Activated T-helper 17 cell treated with anti-CD3 and anti-CD28 coated beads, Interleukin-2, amount 50 U/mL, for 72 hours (primary cell): ENCODE data around the gene GP1BB. TPM values are rescaled to one million over a fixed set of nuclear protein-coding genes. Genes with fewer than 3 reads are reported as not detected.
"Not testable (repeated sequence)": the region's sequence is repeated elsewhere in the genome, so short reads cannot be mapped to it uniquely, and the experiment has no call there.

Experiments
- ATAC-seq: fragments of 150-1000 bp; cut with Tn5 transposase; replicated peaks from 2 replicates; pipeline ENCODE4 v1.10.0; 2021; ENCODE audit warnings: mild to moderate bottlenecking, moderate library complexity
- H3K27ac Mint-ChIP-seq: one replicate; pipeline ENCODE4 v1.8.0; 2022; ENCODE audit warnings: mixed read lengths
- H3K27me3 Mint-ChIP-seq: one replicate; pipeline ENCODE4 v1.8.0; 2022; ENCODE audit warnings: mixed read lengths
- H3K36me3 Mint-ChIP-seq: one replicate; pipeline ENCODE4 v1.8.0; 2022; ENCODE audit warnings: low read depth, mild to moderate bottlenecking, mixed read lengths
- H3K4me1 Mint-ChIP-seq: one replicate; pipeline ENCODE4 v1.8.0; 2022; ENCODE audit warnings: mixed read lengths
- H3K4me3 Mint-ChIP-seq: one replicate; pipeline ENCODE4 v1.8.0; 2022; ENCODE audit warnings: mild to moderate bottlenecking, mixed read lengths
- H3K9me3 Mint-ChIP-seq: one replicate; pipeline ENCODE4 v1.8.0; 2022; ENCODE audit warnings: mixed read lengths
- total RNA-seq, 2 donors: library from RNA; stranded (reverse); gene quantifications; one replicate each; pipeline ENCODE4 v1.2.3, GENCODE V29; 2022

The GP1BB gene
- total RNA-seq, 2 donors from 2014 or later: not detected

- ATAC-seq: no peak
- no peaks in the 10 kb centered on the region for H3K4me1 Mint-ChIP-seq
- H3K36me3 Mint-ChIP-seq: no peaks in the 10 kb centered on the region
- H3K9me3 Mint-ChIP-seq: no peaks in the 10 kb centered on the region
- H3K27ac Mint-ChIP-seq: no peak overlapping the region
- no peak overlapping the region for H3K4me3 Mint-ChIP-seq
- H3K27me3 Mint-ChIP-seq: peaks cover 13% of the 10 kb centered on the region
These were observed 34.7 kb upstream of the GP1BB start for GRCh38 chr22:19688301-19689290.

- H3K4me1 Mint-ChIP-seq: no peaks in the 10 kb centered on the region
- no peak overlapping the region for H3K4me3 Mint-ChIP-seq
- H3K27me3 Mint-ChIP-seq: peaks cover 6% of the 10 kb centered on the region
- H3K9me3 Mint-ChIP-seq: no peaks in the 10 kb centered on the region
- no peak for ATAC-seq
- no peak overlapping the region for H3K27ac Mint-ChIP-seq
- no peaks in the 10 kb centered on the region for H3K36me3 Mint-ChIP-seq
These were observed 33.9 kb upstream of the GP1BB start for GRCh38 chr22:19689408-19689807.

DNA sequence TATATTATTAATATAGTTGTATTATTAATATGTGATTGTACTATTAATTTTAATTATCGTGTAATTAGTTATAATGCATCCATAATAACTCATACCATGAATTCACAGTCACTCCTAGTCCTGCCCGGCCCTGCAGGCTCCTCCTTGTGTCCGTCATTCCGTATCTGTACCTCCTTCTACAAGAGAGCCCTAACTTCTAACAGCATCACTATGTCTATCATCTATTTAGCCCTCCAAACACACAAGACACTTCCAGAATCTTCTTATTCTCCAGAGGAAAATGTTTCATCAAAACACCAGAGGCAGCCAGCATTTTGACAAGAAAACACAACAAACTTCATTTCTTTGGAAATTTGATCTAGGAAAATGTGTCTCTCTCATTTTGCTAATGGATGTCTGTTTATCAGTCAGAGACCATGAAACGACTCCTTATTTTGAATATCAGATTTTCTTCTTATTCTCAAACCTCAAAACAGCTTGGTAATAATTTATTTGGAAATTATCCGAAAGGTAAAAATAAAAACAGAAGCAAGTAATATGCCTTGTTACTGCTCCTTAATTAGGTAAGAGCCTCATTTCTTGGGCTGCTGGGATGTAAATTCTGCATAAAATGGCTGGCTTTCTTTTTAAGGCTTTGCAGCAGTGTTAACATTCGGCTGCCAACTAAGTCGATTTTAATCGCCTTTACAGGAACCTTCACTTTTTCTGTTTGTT, 32.2 kb upstream of the GP1BB start:
- Mint-ChIP-seq H3K27me3 (peaks cover 6% of the 10 kb centered on the region), H3K36me3 (no peaks in the 10 kb centered on the region), H3K4me3 (no peak overlapping the region), H3K27ac (no peak overlapping the region), H3K9me3 (no peaks in the 10 kb centered on the region), H3K4me1 (no peaks in the 10 kb centered on the region)
- no peak for ATAC-seq

GRCh38 chr22:19691721-19692341, 31.5 kb upstream of the GP1BB start:
- Mint-ChIP-seq H3K4me3 (no peak overlapping the region), H3K27ac (no peak overlapping the region), H3K9me3 (no peaks in the 10 kb centered on the region), H3K36me3 (no peaks in the 10 kb centered on the region), H3K4me1 (no peaks in the 10 kb centered on the region), H3K27me3 (peaks cover 11% of the 10 kb centered on the region)
- no peak for ATAC-seq

DNA sequence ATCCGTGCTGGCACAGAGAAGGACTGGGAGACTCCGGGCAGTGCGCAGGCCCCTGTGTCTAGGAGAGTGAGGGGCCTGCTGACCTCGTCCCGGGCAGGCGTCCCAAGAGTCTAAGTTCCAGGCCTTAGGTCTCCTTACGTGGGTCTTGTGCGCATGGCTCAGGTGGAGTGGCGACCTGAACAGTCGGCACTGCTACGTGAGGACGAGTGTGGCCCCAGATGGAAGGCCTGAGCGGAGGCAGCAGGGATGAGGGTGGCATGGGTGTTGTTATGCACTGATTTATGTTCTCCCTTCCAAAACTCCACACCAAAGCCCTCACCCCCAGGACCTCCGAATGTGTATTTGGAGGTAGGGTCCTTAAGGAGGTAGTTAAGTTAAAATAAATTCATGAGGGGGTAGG, 29.8 kb upstream of the GP1BB start:
- Mint-ChIP-seq H3K4me1 (no peaks in the 10 kb centered on the region), H3K4me3 (no peak overlapping the region), H3K27me3 (peaks cover 11% of the 10 kb centered on the region), H3K36me3 (no peaks in the 10 kb centered on the region), H3K27ac (no peak overlapping the region), H3K9me3 (no peaks in the 10 kb centered on the region)
- ATAC-seq: no peak

- no peaks in the 10 kb centered on the region for H3K4me1 Mint-ChIP-seq
- H3K4me3 Mint-ChIP-seq: no peak overlapping the region
- no peaks in the 10 kb centered on the region for H3K36me3 Mint-ChIP-seq
- H3K27me3 Mint-ChIP-seq: peaks cover 11% of the 10 kb centered on the region
- H3K9me3 Mint-ChIP-seq: no peaks in the 10 kb centered on the region
- no peak for ATAC-seq
- no peak overlapping the region for H3K27ac Mint-ChIP-seq
These were observed 29.2 kb upstream of the GP1BB start for GRCh38 chr22:19693981-19694670.

GRCh38 chr22:19694696-19695095, 28.6 kb upstream of the GP1BB start:
- peaks cover 11% of the 10 kb centered on the region for H3K27me3 Mint-ChIP-seq
- ATAC-seq: no peak
- no peaks in the 10 kb centered on the region for H3K4me1 Mint-ChIP-seq
- no peaks in the 10 kb centered on the region for H3K36me3 Mint-ChIP-seq
- H3K9me3 Mint-ChIP-seq: no peaks in the 10 kb centered on the region
- no peak overlapping the region for H3K27ac Mint-ChIP-seq
- H3K4me3 Mint-ChIP-seq: no peak overlapping the region

DNA sequence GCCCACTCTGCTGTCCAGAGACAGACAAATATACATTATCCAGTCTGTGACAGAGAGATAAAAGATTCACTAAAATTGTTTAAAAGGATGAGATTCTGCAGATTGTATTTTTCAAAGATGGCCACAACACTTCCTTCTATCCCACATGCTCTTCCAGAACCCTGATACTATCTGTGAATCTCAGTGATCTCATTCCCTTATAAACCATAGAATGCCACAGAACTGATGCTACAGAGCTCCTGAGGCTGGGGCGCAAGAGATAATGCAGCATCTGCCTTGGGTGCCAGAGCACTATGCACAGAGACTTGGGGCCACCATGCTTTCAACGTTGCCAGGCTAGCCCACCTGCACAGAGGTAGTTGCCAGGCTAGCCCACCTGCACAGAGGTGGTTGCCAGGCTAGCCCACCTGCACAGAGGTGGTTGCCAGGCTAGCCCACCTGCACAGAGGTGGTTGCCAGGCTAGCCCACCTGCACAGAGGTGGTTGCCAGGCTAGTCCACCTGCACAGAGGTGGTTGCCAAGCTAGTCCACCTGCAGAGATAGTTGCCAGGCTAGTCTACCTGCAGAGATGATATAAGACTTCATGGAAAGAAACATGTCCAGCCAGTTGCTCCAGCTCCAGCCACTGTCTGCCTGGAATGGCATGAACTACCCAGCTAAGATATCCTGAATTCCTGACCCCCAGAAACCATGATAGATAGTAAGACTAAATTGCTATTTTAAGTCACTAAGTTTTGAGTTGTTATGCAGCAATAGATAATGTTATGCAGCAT, 26.6 kb upstream of the GP1BB start:
- H3K9me3 Mint-ChIP-seq: no peaks in the 10 kb centered on the region
- H3K4me3 Mint-ChIP-seq: no peak overlapping the region
- no peak for ATAC-seq
- H3K4me1 Mint-ChIP-seq: no peaks in the 10 kb centered on the region
- H3K27ac Mint-ChIP-seq: no peak overlapping the region
- H3K27me3 Mint-ChIP-seq: peaks cover 5% of the 10 kb centered on the region
- H3K36me3 Mint-ChIP-seq: no peaks in the 10 kb centered on the region

DNA sequence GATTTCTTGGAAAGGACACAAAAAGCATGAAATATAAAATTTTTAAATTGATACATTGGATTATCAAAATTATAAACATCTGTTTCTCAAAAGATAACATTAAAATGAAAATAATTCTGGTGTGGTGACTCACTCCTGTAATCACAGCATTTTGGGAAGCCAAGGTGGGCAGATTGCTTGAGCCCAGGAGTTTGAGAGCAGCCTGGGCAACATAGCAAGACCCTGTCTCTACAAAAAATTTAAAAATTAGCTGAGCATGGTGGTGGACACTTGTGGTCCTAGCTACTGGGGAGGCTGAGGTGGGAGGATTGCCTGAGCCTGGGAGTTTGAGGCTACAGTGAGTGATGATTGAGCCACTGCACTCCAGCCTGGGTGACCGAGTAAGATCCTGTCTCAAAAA, 25.5 kb upstream of the GP1BB start:
- not testable (repeated sequence) for H3K36me3 Mint-ChIP-seq, H3K4me3 Mint-ChIP-seq, H3K4me1 Mint-ChIP-seq, H3K27me3 Mint-ChIP-seq, ATAC-seq, H3K27ac Mint-ChIP-seq, H3K9me3 Mint-ChIP-seq

GRCh38 chr22:19700790-19701419, 22.4 kb upstream of the GP1BB start:
- Mint-ChIP-seq H3K4me1 (no peaks in the 10 kb centered on the region), H3K36me3 (no peaks in the 10 kb centered on the region), H3K9me3 (no peaks in the 10 kb centered on the region), H3K27ac (no peak overlapping the region), H3K4me3 (no peak overlapping the region), H3K27me3 (peaks cover 9% of the 10 kb centered on the region)
- ATAC-seq: no peak

DNA sequence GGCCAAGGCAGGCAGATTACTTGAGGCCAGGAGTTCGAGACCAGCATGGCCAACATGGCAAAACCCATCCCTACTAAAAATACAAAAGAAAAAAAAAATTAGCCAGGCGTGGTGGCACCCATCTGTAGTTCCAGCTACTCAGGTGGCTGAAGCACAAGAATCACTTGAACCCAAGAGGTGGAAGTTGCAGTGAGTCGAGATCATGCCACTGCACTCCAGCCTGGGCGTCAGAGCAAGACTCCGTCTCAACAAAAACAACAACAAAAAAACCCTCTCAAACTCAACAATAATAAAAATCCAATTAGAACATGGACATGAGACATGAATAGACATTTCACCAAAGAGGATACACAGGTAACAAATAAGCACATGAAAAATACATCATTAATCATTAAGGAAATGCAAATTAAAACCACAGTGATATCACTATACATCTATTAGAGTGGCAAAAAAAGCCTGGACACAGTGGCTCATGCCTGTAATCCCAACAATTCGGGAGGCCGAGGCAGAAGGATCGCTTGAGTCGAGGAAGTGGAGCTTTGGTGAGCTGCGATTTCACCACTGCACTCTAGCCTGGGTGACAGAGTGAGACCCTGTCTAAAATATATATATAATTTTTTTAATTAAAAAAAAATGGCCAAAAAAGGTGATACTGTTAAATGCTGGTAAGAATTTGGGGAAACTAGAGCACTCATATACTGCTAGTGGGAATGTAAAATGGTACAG, 21.8 kb upstream of the GP1BB start:
- no peak overlapping the region for H3K4me3 Mint-ChIP-seq
- no peak for ATAC-seq
- peaks cover 4% of the 10 kb centered on the region for H3K27me3 Mint-ChIP-seq
- H3K4me1 Mint-ChIP-seq: no peaks in the 10 kb centered on the region
- H3K36me3 Mint-ChIP-seq: no peaks in the 10 kb centered on the region
- no peaks in the 10 kb centered on the region for H3K9me3 Mint-ChIP-seq
- no peak overlapping the region for H3K27ac Mint-ChIP-seq

DNA sequence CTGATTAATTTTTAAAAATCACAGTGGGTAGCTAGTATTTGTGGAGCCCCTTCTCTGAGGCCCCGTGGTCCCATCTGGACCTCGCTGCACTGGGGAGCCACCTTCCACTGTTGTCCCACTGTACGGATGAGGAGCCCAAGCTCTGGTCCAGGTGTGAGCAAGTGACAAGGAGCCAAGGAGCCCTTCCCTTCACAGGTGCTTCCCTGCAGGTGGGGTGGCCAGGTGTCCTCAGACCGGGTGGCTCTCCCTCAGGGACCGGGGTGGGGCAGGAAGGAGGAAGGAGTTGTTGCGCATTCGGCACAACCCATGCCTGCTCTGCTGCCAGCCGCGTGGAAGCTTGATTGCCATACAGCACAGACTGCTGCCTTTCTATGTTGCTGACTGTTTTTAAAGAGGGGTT, 19.5 kb upstream of the GP1BB start:
- Mint-ChIP-seq H3K4me1 (no peaks in the 10 kb centered on the region), H3K9me3 (no peaks in the 10 kb centered on the region), H3K27ac (no peak overlapping the region), H3K4me3 (no peak overlapping the region), H3K36me3 (no peaks in the 10 kb centered on the region), H3K27me3 (peaks cover 3% of the 10 kb centered on the region)
- no peak for ATAC-seq
